Caco-2 (cell line): Measurements from ENCODE around the gene CADPS2. TPM values are rescaled to one million over a fixed set of nuclear protein-coding genes. Genes with fewer than 3 reads are reported as not detected.

ENCODE experiments used
- BruUV-seq: library from RNA; stranded (reverse); fragments of 400-500 nt; replicated peaks from 2 replicates; lab custom pipeline; 2021; lab: Mats Ljungman, UMichigan
- CTCF ChIA-PET: fragments of 300-600 bp; sonication (Branson Sonifier 250); formaldehyde crosslinking; loops from one replicate; lab custom pipeline; 2022; ENCODE audit warnings: antibody characterized with exemption; lab: Charles Lee
- POLR2A ChIA-PET: fragments of 300-600 bp; sonication (Branson Sonifier 250); formaldehyde crosslinking; loops from one replicate; lab custom pipeline; 2022; ENCODE audit warnings: antibody characterized with exemption; lab: Charles Lee
- DNase-seq, 2 experiments: peaks; one replicate each; pipeline versions ENCODE4 v3.0.0 to v3.0.0-alpha.2; 2020 to 2022
- H3K27me3 ChIP-seq: replicated peaks from 2 replicates; pipeline ENCODE4 v1.6.0; 2011; ENCODE audit warnings: low read length; ENCODE audit not compliant: control insufficient read depth, insufficient read depth
- H3K36me3 ChIP-seq: 2 replicates; pipeline ENCODE4 v1.5.1; 2011; ENCODE audit warnings: low read length; ENCODE audit not compliant: control insufficient read depth, insufficient read depth
- H3K4me1 ChIP-seq: fragments of 250-450 bp; sonication (Bioruptor Pico); 2 replicates; pipeline ENCODE4 v1.5.1; 2020; ENCODE audit warnings: mild to moderate bottlenecking
- H3K4me3 ChIP-seq: 2 replicates; pipeline ENCODE4 v1.5.1; 2011; ENCODE audit warnings: low read depth, mild to moderate bottlenecking, control low read depth, low read length
- H3K9me3 ChIP-seq: fragments of 250-450 bp; sonication (Bioruptor Pico); 2 replicates; pipeline ENCODE4 v1.5.1; 2020; ENCODE audit warnings: mild to moderate bottlenecking, moderate library complexity
- H3K27ac Mint-ChIP-seq: one replicate; pipeline ENCODE4 v1.8.0; 2022; ENCODE audit warnings: mixed read lengths; ENCODE audit not compliant: unreplicated experiment
- H3K27me3 Mint-ChIP-seq: one replicate; pipeline ENCODE4 v1.8.0; 2022; ENCODE audit warnings: mixed read lengths; ENCODE audit not compliant: insufficient read depth, unreplicated experiment
- H3K36me3 Mint-ChIP-seq: one replicate; pipeline ENCODE4 v1.8.0; 2022; ENCODE audit warnings: mild to moderate bottlenecking, mixed read lengths; ENCODE audit not compliant: insufficient read depth, unreplicated experiment
- H3K4me1 Mint-ChIP-seq: one replicate; pipeline ENCODE4 v1.8.0; 2022; ENCODE audit warnings: low read depth, mixed read lengths; ENCODE audit not compliant: unreplicated experiment
- H3K4me3 Mint-ChIP-seq: one replicate; pipeline ENCODE4 v1.8.0; 2022; ENCODE audit warnings: mild to moderate bottlenecking, moderate library complexity, mixed read lengths; ENCODE audit not compliant: unreplicated experiment
- H3K9me3 Mint-ChIP-seq: one replicate; pipeline ENCODE4 v1.8.0; 2022; ENCODE audit warnings: mixed read lengths; ENCODE audit not compliant: unreplicated experiment
- intact Hi-C: fragments of 100-400 bp; cut with micrococcal nuclease; formaldehyde crosslinking; loops from one replicate; pipeline ENCODE4 v1.10.0; 2022; ENCODE audit not compliant: unreplicated experiment
- total RNA-seq: library from RNA; stranded (reverse); gene quantifications from 2 replicates; pipeline ENCODE4 v1.2.3, GENCODE V29; 2022
- TF ChIP-seq, protein P1 (sequence below), 2 experiments: fragments of 200-600 bp in 1 of 2; IDR thresholded peaks; 1 replicate in 1 of 2; 2 replicates in 1 of 2; pipeline versions ENCODE4 v1.5.1 to v1.8.0; 2011 to 2022; ENCODE audit warnings: antibody characterized with exemption in 1 of 2, control low read depth in 1 of 2, inconsistent platforms in 1 of 2, low read depth in 1 of 2, low read length in 1 of 2, mild to moderate bottlenecking in 1 of 2, moderate library complexity in 1 of 2; ENCODE audit not compliant: insufficient read depth in 1 of 2, severe bottlenecking in 1 of 2, unreplicated experiment in 1 of 2

CADPS2 gene
- total RNA-seq, 1 experiment from 2014 or later, result 2.7 TPM

DNA sequence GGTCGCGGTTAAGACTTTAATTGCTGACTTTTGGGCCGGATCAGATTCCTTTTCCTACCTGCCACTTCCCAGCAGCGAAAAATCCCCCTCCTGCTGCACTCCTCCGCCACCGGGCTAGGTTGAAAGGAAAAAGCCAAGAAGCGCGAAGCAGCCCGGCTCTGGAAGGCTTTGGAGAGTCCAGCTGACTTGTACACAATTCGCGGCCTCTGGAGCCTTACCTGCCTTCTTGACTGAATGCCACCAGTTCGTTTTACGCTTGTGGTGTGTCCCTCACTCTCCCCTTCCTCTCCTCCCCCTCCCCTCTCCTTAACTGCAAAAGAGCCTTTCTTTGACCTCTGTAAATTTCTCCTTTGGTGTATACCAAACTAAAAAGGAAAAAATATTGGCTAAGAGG, 579.0 kb downstream of the CADPS2 start:
- Mint-ChIP-seq H3K27me3 (peaks cover 34% of the 10 kb centered on the region), H3K4me1 (no peaks in the 10 kb centered on the region), H3K36me3 (no peaks in the 10 kb centered on the region), H3K4me3 (no peak overlapping the region), H3K27ac (no peak overlapping the region), H3K9me3 (no peaks in the 10 kb centered on the region)
- TF ChIP-seq, protein P1, sequence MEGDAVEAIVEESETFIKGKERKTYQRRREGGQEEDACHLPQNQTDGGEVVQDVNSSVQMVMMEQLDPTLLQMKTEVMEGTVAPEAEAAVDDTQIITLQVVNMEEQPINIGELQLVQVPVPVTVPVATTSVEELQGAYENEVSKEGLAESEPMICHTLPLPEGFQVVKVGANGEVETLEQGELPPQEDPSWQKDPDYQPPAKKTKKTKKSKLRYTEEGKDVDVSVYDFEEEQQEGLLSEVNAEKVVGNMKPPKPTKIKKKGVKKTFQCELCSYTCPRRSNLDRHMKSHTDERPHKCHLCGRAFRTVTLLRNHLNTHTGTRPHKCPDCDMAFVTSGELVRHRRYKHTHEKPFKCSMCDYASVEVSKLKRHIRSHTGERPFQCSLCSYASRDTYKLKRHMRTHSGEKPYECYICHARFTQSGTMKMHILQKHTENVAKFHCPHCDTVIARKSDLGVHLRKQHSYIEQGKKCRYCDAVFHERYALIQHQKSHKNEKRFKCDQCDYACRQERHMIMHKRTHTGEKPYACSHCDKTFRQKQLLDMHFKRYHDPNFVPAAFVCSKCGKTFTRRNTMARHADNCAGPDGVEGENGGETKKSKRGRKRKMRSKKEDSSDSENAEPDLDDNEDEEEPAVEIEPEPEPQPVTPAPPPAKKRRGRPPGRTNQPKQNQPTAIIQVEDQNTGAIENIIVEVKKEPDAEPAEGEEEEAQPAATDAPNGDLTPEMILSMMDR (IDR thresholded peaks at IDR 0.05; ENCODE audit: insufficient read depth in 1 of 2, low read depth in 1 of 2, low read length in 1 of 2, severe bottlenecking in 1 of 2, unreplicated experiment in 1 of 2), result no peak
- ChIA-PET CTCF (no interaction called here), POLR2A (no interaction called here)
- Histone ChIP-seq H3K4me1 (0 out of 2 replicates have a peak, but pooled peaks cover 3% of the 10 kb centered on the region), H3K9me3 (no peaks in the 10 kb centered on the region), H3K36me3 (no peaks in the 10 kb centered on the region), H3K4me3 (no peak overlapping the region), H3K27me3 (peaks cover 4% of the 10 kb centered on the region; the same call in 1 of the 2 replicates)
- no peak for DNase-seq
- intact Hi-C loops, result no loop called here
- BruUV-seq, result no TSS peak

DNA sequence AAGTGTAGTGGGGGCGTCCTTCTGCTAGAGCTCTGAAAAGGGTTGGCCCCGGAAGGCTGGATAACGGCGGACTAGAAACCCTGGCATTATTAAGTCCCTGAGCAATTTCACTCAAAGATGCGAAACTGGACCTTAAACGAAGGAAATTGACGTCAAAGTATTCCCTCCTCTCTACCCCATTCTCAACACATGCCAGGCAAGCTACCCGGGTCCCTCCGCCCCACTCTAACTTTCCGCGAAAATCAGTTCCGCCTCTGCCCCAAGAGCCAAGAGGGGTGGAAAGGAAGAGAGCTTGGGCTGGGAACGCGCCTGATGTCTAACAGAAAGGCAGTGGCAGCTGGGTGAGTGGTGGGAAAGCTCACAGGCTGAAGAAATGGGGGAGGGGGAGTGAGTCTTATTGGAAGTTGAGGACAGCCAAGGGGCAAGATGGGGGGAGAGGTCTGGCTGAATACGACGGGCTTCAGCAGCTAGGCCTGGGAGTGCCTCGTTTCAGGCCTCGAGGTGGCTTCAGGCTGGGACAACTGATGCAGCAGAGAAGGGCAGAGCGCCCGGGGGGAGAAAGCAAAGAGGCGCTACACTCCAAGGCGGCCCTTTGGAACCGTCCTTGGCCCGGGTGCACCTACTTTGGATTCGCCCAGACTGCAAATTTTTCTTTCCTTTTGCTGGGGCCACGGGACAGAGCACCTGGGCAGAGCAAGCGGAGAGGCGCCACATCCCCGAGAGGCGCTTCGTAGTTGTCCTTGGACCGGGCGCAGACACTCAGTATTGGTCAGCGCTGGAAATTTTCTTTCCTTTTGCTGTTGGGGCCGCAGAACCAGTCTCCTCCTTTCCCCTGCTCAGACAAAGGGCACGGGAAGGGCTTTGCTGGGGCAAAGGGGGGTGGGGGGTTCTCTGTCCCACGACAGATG, 579.7 kb downstream of the CADPS2 start:
- no peaks in the 10 kb centered on the region for H3K36me3 ChIP-seq
- H3K9me3 Mint-ChIP-seq, result no peaks in the 10 kb centered on the region
- CTCF ChIA-PET, result no interaction called here
- H3K9me3 ChIP-seq, result no peaks in the 10 kb centered on the region
- no peak overlapping the region for H3K27ac Mint-ChIP-seq
- POLR2A ChIA-PET, result no interaction called here
- no peak overlapping the region for H3K4me3 ChIP-seq
- BruUV-seq, result no TSS peak
- no peak overlapping the region for H3K4me3 Mint-ChIP-seq
- H3K36me3 Mint-ChIP-seq, result no peaks in the 10 kb centered on the region
- TF ChIP-seq, protein P1 (IDR thresholded peaks at IDR 0.05; ENCODE audit: insufficient read depth in 1 of 2, low read depth in 1 of 2, low read length in 1 of 2, severe bottlenecking in 1 of 2, unreplicated experiment in 1 of 2), result no peak
- H3K4me1 Mint-ChIP-seq, result no peaks in the 10 kb centered on the region
- H3K27me3 Mint-ChIP-seq, result peaks cover 36% of the 10 kb centered on the region
- H3K27me3 ChIP-seq, result peaks cover 4% of the 10 kb centered on the region; the same call in 1 of the 2 replicates
- intact Hi-C loops, result no loop called here
- no peak for DNase-seq
- H3K4me1 ChIP-seq, result 0 out of 2 replicates have a peak, but pooled peaks cover 6% of the 10 kb centered on the region

DNA sequence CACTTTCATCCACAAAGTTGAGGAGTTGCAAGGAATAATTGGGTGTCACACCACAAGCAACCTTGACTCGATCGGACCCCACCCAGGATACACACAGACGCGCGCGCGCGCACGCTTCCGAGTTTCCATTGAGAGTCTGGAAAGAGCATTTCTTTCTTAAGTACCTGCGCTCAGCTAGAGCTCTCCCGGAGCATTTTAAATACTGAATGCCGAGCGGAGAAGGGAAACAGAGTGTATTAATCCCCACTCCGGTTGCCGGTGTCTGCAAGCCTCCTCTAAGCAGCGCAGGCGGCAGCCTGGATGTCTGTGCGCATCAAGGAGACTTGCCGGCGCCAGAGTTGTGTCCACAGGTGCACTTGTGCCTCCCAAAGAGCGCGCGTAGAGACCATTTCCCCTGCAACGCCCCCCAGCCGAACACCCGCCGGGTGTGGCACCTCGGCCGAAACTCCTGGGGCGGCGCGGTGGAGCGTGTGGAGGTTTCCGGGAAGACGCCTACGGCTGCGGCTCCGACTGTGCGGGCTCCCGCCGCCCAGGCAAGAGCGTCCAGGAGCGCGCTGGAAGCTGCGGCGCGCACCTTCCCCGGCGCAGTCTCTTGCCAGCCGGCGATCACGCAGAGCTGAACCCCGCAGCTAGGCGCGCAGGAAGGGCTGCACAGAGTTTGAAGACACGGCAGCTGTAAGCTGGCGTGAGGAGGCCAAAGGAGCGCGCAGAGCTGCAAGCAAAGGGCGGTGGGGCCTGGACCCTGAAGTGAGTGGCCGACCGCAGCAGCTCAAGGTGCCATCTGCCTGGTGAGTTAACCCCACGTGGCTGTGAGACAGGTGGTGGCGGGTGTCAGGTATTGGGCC, 580.6 kb downstream of the CADPS2 start:
- Histone ChIP-seq H3K27me3 (peaks cover 4% of the 10 kb centered on the region; the same call in 1 of the 2 replicates), H3K4me1 (0 out of 2 replicates have a peak, but pooled peaks cover 6% of the 10 kb centered on the region), H3K36me3 (no peaks in the 10 kb centered on the region), H3K4me3 (peak overlapping the region; percentile 27), H3K9me3 (no peaks in the 10 kb centered on the region)
- ChIA-PET POLR2A (no interaction called here), CTCF (no interaction called here)
- peak in 1 of 2 experiments; percentile 22 for DNase-seq
- intact Hi-C loops, result no loop called here
- Mint-ChIP-seq H3K4me1 (no peaks in the 10 kb centered on the region), H3K36me3 (no peaks in the 10 kb centered on the region), H3K9me3 (no peaks in the 10 kb centered on the region), H3K27me3 (peaks cover 36% of the 10 kb centered on the region), H3K27ac (no peak overlapping the region), H3K4me3 (peak overlapping the region; percentile 69)
- no TSS peak for BruUV-seq
- TF ChIP-seq, protein P1 (IDR thresholded peaks at IDR 0.05; ENCODE audit: insufficient read depth in 1 of 2, low read depth in 1 of 2, low read length in 1 of 2, severe bottlenecking in 1 of 2, unreplicated experiment in 1 of 2), result no peak
